ENCODE results near the gene RIPK1. TPM values are rescaled to one million over a fixed set of nuclear protein-coding genes. Genes with fewer than 3 reads are reported as not detected.

RIPK1 gene
- total and polyA plus RNA-seq, 2 of the 8 experiments (the other 6 are each of a cell fraction or from before 2014, with no cell fraction given), result 5.9 to 22.9 TPM

DNA sequence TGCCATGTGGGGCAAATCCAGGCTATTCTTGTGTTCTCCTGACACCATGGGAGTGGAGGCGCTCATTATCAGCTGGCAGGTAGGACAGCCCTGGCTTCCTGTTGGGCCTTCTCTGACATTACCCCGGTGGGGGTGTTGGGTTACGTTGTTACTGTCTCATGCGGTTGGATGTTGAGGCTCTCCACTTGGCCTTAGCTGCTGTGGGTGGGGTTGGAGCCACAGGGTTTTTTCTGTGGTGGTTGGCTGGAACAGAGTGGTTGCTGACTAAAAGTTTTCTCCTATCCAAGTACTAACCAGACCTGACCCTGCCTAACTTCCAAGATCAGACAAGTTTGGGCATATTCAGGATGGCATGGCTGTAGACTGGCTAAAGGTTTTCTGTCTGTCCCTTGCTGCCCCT lies 20.2 kb downstream of the RIPK1 start:
- Histone ChIP-seq H2BK120ac (replicated peaks; ENCODE audit: low read depth, low read length) (no peak overlapping the region), H3K27me3 (replicated peaks in 1 of 4; ENCODE audit: control insufficient read depth in 3 of 4, extremely low read depth in 1 of 4, insufficient read depth in 3 of 4, low read length in 3 of 4) (no peaks in the 10 kb centered on the region), H4K20me1 (replicated peaks in 1 of 2; ENCODE audit: control insufficient read depth in 1 of 2, insufficient read depth in 2 of 2, low read length in 2 of 2) (no peaks in the 10 kb centered on the region), H3K23me2 (ENCODE audit: low read depth, low read length) (no peaks in the 10 kb centered on the region), H3K9ac (replicated peaks in 1 of 4; ENCODE audit: extremely low read depth in 1 of 4, low read depth in 3 of 4, low read length in 3 of 4) (no peak overlapping the region), H3K14ac (ENCODE audit: insufficient read length) (no peak overlapping the region), H3K4me3 (ENCODE audit: extremely low read depth in 1 of 4, insufficient read depth in 2 of 4, low read depth in 3 of 4, low read length in 4 of 4) (peak overlapping the region in 1 of 4 experiments; percentile 38; a peak in 1 of 8 replicates), H3K79me2 (ENCODE audit: control insufficient read depth in 1 of 2, insufficient read depth in 2 of 2, low read length in 2 of 2) (no peaks in the 10 kb centered on the region), H2BK20ac (ENCODE audit: low read length) (no peak overlapping the region), H3K4me1 (replicated peaks in 1 of 4; ENCODE audit: control insufficient read depth in 3 of 4, insufficient read depth in 4 of 4, low read length in 3 of 4) (no peaks in the 10 kb centered on the region), H4K91ac (replicated peaks; ENCODE audit: insufficient read length, low read length) (no peak overlapping the region), H3K36me3 (ENCODE audit: control insufficient read depth in 2 of 4, insufficient read depth in 4 of 4, low read length in 3 of 4) (peaks cover 15 to 72% (median 52%) of the 10 kb centered on the region in 4 experiments), H2BK15ac (ENCODE audit: low read length) (no peak overlapping the region), H4K5ac (ENCODE audit: insufficient read length, low read depth, low read length) (no peak overlapping the region), H2BK12ac (ENCODE audit: low read depth, low read length) (no peak overlapping the region), H3K56ac (replicated peaks; ENCODE audit: insufficient read length, low read depth, low read length) (no peak overlapping the region), H2AFZ (ENCODE audit: low read length) (no peak overlapping the region), H3K79me1 (ENCODE audit: low read depth, low read length) (no peaks in the 10 kb centered on the region; the same call in 1 of the 2 replicates), H3K23ac (ENCODE audit: insufficient read length) (no peak overlapping the region), H3K4ac (replicated peaks; ENCODE audit: insufficient read length, low read depth, low read length) (no peak overlapping the region), H3K27ac (ENCODE audit: low read depth, low read length) (no peak overlapping the region), H3K9me3 (ENCODE audit: insufficient read depth in 2 of 2, low read depth in 1 of 2, low read length in 1 of 2) (peaks cover 49 to 53% of the 10 kb centered on the region in 2 experiments), H3K4me2 (ENCODE audit: insufficient read depth in 1 of 2, low read depth in 2 of 2, low read length in 2 of 2) (no peak overlapping the region), H3K18ac (ENCODE audit: extremely low read depth, low read length) (no peak overlapping the region), H4K8ac (ENCODE audit: extremely low read depth, insufficient read depth, low read length) (no peak overlapping the region), H2AK5ac (ENCODE audit: low read depth, low read length) (no peak overlapping the region), H2BK5ac (ENCODE audit: low read depth, low read length) (no peak overlapping the region)
- ChIA-PET POLR2A (ENCODE audit: partially characterized antibody) (interaction anchor here (2.2 kb wide), 1 partner anchor 13 kb away, joined by 7 read pairs; no protein-coding TSS in a partner anchor), CTCF (ENCODE audit: partially characterized antibody) (interaction anchor here (1.2 kb wide), 1 partner anchor 19 kb away, joined by 3 read pairs; no protein-coding TSS in a partner anchor)
- WGBS, 2 experiments (ENCODE audit: extremely low coverage in 1 of 2, insufficient coverage in 1 of 2, insufficient read length in 1 of 2, insufficient replicate concordance in 2 of 2, low coverage in 1 of 2, low lambda C conversion rate in 2 of 2, missing lambda C conversion rate in 1 of 2), result 91% methylated on average over 4 of the region's 4 CpGs; no CpG with 5 or more reads in 1 of the 2 experiments
- no peak for TF ChIP-seq RXRA (IDR thresholded peaks at IDR 0.05; ENCODE audit: insufficient read depth, low read depth, low read length)
- no peak for TF ChIP-seq HDAC6 (IDR thresholded peaks at IDR 0.05; ENCODE audit: low read depth, low read length)
- TF ChIP-seq TEAD4 (IDR thresholded peaks at IDR 0.05; ENCODE audit: low read depth, low read length), result no peak
- TF ChIP-seq YY1 (IDR thresholded peaks at IDR 0.05; ENCODE audit: low read depth, low read length), result no peak
- no peak for TF ChIP-seq ASH2L (IDR thresholded peaks at IDR 0.05; ENCODE audit: low read length)
- no peak for TF ChIP-seq ZNF274 (IDR thresholded peaks at IDR 0.05; ENCODE audit: borderline replicate concordance, extremely low read depth, low read length)
- TF ChIP-seq RBBP5 (IDR thresholded peaks at IDR 0.05; ENCODE audit: borderline replicate concordance, low read depth, low read length), result no peak
- no peak for FAIRE-seq
- DNase-seq (ENCODE audit: low read depth in 1 of 2, low spot score in 2 of 2), result no peak
